HEK293T (cell line): ENCODE data around the gene LYSET.
A peak's percentile ranks its signal among the peaks of the same experiment; 100 is the strongest.

Source experiments
- CTCF ChIA-PET: fragments of 350-600 bp; formaldehyde crosslinking; extraction: SDS; loops from one replicate; lab custom pipeline; 2021; ENCODE audit warnings: antibody characterized with exemption, inconsistent platforms; lab: Yijun Ruan, JAX
- POLR2A ChIA-PET: fragments of 350-600 bp; formaldehyde crosslinking; extraction: SDS; loops from one replicate; lab custom pipeline; 2020; ENCODE audit warnings: antibody characterized with exemption, inconsistent platforms; lab: Yijun Ruan, JAX
- DNase-seq: peaks from one replicate; pipeline ENCODE4 v3.0.0; 2012; ENCODE audit warnings: mixed read lengths; ENCODE audit errors: extremely low spot score
- ARNT ChIP-seq: fragments of 450-650 bp; IDR thresholded peaks from 2 replicates; pipeline ENCODE4 v1.6.1; 2017; ENCODE audit warnings: mild to moderate bottlenecking
- BHLHE40 ChIP-seq: fragments of 450-650 bp; IDR thresholded peaks from 2 replicates; pipeline ENCODE4 v1.6.1; 2016; ENCODE audit warnings: mild to moderate bottlenecking, moderate library complexity, borderline replicate concordance
- CTBP1 ChIP-seq: fragments of 450-650 bp; IDR thresholded peaks from 2 replicates; pipeline ENCODE4 v1.6.1; 2016; ENCODE audit warnings: borderline replicate concordance
- ELF4 ChIP-seq: fragments of 450-650 bp; IDR thresholded peaks from 2 replicates; pipeline ENCODE4 v1.6.1; 2017; ENCODE audit warnings: antibody characterized with exemption
- FOXA1 ChIP-seq: fragments of 450-650 bp; IDR thresholded peaks from 2 replicates; pipeline ENCODE4 v1.6.1; 2016; ENCODE audit warnings: mild to moderate bottlenecking
- FOXK2 ChIP-seq: fragments of 450-650 bp; IDR thresholded peaks from 2 replicates; pipeline ENCODE4 v1.6.1; 2016; ENCODE audit warnings: mild to moderate bottlenecking
- FOXM1 ChIP-seq: fragments of 450-650 bp; IDR thresholded peaks from 2 replicates; pipeline ENCODE4 v1.6.1; 2017; ENCODE audit warnings: mild to moderate bottlenecking, borderline replicate concordance
- HDGF ChIP-seq: fragments of 450-650 bp; IDR thresholded peaks from 2 replicates; pipeline ENCODE4 v1.6.1; 2017; ENCODE audit warnings: antibody characterized with exemption, borderline replicate concordance
- L3MBTL2 ChIP-seq: fragments of 450-650 bp; conservative IDR thresholded peaks from 2 replicates; pipeline ENCODE4 v1.6.1; 2016; ENCODE audit warnings: mild to moderate bottlenecking
- LEF1 ChIP-seq: fragments of 450-650 bp; IDR thresholded peaks from 2 replicates; pipeline ENCODE4 v1.6.1; 2017; ENCODE audit warnings: mild to moderate bottlenecking, borderline replicate concordance
- NFRKB ChIP-seq: fragments of 450-650 bp; IDR thresholded peaks from 2 replicates; pipeline ENCODE4 v1.6.1; 2016; ENCODE audit warnings: mild to moderate bottlenecking, moderate library complexity
- SP1 ChIP-seq: fragments of 450-650 bp; IDR thresholded peaks from 2 replicates; pipeline ENCODE4 v1.6.1; 2017
- SUZ12 ChIP-seq: fragments of 450-650 bp; IDR thresholded peaks from 2 replicates; pipeline ENCODE4 v1.6.1; 2016; ENCODE audit warnings: mild to moderate bottlenecking
- TARDBP ChIP-seq: fragments of 450-650 bp; IDR thresholded peaks from 2 replicates; pipeline ENCODE4 v1.6.1; 2016
- ZNF384 ChIP-seq: fragments of 450-650 bp; IDR thresholded peaks from 2 replicates; pipeline ENCODE4 v1.6.1; 2016
- TF ChIP-seq, protein P1 (sequence below): fragments of 450-650 bp; IDR thresholded peaks from 2 replicates; pipeline ENCODE4 v1.6.1; 2016

LYSET gene

DNA sequence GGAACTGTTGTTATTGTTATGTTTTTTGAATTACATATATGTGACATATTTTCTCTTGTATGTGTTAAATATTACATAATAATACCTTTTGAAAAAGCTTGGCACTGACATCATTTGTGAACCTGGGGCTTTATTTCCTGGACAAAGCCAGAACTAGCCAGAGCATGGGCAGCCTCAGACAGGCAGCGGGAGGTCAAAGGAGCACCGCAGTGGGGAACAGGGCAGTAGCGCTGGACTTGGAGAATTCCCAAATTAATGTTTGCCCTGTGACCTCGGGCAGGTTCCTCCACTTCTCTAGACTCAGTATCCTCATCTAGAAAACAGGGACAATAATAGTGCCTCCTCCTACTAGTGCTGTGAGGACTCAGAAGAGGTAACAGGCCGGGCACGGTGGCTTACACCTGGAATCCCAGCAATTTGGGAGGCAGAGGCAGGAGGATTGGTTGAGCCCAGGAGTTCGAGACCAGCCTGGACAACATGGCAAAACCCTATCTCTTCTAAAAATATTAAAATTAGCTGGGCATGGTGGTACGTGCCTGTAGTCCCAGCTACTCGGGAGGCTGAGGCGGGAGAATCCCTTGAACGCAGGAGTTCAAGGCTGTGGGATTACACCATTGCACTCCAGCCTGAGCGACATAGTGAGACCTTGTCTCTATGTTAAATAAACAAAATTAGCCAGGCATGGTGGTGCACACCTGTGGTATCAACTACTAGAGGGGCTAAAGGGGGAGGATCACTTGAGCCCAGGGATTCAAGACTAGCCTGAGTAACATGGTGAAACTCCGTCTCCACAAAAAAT lies 42.1 kb upstream of the LYSET start:
- no peak for DNase-seq
- no peak for TF ChIP-seq L3MBTL2
- ChIA-PET POLR2A (no interaction called here), CTCF (no interaction called here)

DNA sequence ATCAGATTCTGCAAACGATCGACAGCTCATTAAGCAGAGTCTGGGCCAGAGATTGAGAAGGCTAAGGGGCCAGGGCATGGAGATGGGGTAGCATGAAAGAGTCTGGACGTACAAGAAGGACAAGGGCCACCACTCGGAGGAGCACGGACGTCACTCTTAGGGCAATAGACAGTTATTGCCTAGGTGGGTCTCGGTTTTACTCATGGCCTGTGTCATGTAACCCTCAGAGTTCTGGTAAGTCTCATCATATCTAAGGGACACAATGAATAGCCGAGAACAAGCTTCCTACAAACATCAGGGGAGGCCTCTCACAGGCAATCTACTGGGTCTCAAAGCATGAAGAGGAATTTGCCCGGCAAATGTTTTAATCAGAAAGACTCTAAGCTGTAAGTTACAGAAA lies 39.0 kb upstream of the LYSET start:
- TF ChIP-seq BHLHE40 (no peak), ELF4 (no peak), LEF1 (no peak)
- TF ChIP-seq, protein P1, sequence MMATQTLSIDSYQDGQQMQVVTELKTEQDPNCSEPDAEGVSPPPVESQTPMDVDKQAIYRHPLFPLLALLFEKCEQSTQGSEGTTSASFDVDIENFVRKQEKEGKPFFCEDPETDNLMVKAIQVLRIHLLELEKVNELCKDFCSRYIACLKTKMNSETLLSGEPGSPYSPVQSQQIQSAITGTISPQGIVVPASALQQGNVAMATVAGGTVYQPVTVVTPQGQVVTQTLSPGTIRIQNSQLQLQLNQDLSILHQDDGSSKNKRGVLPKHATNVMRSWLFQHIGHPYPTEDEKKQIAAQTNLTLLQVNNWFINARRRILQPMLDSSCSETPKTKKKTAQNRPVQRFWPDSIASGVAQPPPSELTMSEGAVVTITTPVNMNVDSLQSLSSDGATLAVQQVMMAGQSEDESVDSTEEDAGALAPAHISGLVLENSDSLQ, result no peak
- POLR2A ChIA-PET, result no interaction called here
- CTCF ChIA-PET, result interaction anchor here (1.1 to 2.1 kb wide), 3 partner anchors 14 to 33 kb away, joined by 4 to 8 read pairs (median 5); no protein-coding TSS in a partner anchor
- no peak for DNase-seq

DNA sequence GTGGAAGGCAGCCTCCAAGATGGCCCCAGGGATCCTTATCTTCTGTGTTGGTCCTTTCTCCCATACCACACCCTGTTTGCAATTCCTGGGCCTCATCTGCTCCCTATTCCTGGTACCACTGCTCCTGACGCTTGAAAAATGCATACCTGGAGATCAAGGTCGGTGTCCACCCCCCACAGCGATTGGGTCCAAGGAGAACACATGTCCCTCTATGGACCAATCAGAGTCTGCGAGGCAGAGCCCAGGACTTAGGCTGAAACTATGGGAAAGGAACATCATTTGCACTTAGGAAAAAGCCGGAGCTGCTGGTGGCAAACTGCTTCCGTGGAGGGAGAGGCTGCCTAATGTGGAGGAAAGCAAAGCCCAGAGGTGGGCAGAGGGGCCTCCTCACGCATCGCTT lies 36.1 kb upstream of the LYSET start:
- no peak for DNase-seq
- ChIA-PET POLR2A (no interaction called here), CTCF (no interaction called here)
- TF ChIP-seq FOXM1 (no peak), CTBP1 (no peak)

DNA sequence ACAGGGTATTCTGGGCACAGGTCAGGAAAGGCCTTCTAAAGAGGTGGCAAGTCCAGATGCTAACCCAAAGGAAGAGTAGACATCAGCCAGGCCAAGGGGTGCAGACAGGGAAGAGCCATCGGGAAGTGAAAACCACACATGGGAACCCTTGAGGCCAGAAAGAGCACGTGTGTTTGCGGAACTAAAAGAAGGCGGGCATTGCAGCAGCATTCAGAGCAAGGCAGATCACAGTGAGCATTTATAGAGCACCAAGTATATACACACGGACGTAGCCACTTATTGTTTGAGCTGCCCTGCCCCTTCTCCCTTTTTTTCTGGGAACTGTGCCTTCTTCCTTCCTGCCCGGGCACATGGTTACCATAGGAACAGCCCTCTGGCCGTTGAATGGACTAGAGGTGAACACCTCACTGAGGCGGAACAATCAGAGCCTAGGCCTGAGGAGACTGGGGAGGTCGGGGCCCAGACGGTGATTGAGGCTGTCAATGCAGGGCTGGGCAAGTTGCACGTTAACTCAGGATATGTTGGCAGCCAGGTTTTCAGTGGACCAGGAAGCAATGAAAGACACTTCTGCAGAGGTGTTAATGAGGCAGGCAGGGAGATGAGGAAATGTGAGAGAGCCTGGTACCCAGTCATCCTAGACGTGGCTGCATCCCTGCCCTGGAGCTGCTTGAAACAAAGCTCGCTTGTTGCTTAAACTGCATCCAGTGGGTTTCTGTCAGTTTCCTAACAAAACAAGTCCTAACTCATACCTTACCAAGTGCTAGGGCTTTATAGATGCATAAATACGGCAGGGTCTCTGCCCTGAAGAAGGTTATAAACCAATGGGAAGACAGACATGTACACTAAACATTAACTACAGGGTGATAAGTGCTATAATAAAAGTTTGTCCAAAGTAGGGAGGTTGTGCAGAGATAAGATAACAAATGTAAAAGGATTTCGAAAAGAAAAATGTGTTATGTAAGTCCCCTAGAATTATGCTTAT lies 34.6 kb upstream of the LYSET start:
- DNase-seq, result no peak
- POLR2A ChIA-PET, result no interaction called here
- CTCF ChIA-PET, result interaction anchor here (3.0 kb wide), 1 partner anchor 37 kb away, joined by 8 read pairs; no protein-coding TSS in a partner anchor
- TF ChIP-seq, protein P1, result peak; percentile 57
- no peak for TF ChIP-seq BHLHE40
- no peak for TF ChIP-seq LEF1
- no peak for TF ChIP-seq SP1

DNA sequence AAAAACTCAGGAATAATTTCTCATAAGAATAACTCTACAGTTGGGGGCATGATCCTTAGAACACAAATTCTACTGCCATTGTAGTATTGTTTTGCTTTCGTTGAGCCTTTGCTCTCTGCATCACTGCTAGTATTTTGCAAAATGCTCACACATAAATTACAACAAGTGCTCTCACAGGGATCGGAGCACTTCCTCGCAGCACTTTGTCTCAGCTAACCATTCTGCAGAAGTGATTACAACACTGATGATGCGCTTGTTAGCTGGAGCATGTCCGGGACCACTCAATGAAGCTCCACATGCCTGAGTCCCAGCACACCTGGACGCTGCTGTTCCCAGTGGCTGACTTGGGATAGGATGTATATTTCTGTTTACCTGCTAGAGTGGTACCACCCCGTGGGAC lies 32.0 kb upstream of the LYSET start:
- no peak for DNase-seq
- TF ChIP-seq TARDBP (no peak), FOXM1 (no peak), ARNT (no peak), FOXA1 (no peak), SP1 (no peak), ZNF384 (no peak), LEF1 (no peak), FOXK2 (no peak), HDGF (no peak)
- TF ChIP-seq, protein P1, result no peak
- POLR2A ChIA-PET, result no interaction called here
- CTCF ChIA-PET, result interaction anchor here (0.6 kb wide), 1 partner anchor 1461 kb away, joined by 3 read pairs; no protein-coding TSS in a partner anchor

DNA sequence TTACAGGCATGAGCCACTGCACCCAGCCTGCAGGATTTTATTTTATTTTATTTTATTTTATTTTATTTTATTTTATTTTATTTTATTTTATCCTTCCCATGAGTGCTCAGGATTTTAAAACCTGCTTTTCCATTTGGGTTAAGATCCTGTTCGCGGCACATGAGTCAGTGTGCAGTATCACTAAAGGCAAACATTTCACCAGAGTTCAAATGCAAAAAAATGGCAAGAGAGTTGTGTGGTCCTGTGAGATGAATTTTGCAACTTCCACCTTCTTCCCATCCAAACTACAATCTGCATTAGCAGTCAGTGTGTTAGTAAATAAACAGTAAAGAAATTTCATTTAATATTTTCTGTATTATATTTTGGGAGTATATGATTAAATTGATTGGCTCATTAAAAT lies 29.4 kb upstream of the LYSET start:
- TF ChIP-seq ARNT, result no peak
- no peak for TF ChIP-seq SUZ12
- no peak for TF ChIP-seq NFRKB
- no peak for TF ChIP-seq CTBP1
- TF ChIP-seq, protein P1, result no peak
- TF ChIP-seq HDGF, result no peak
- no peak for TF ChIP-seq FOXK2
- TF ChIP-seq TARDBP, result no peak
- no peak for TF ChIP-seq SP1
- no peak for TF ChIP-seq ELF4
- TF ChIP-seq FOXM1, result no peak
- no peak for TF ChIP-seq LEF1
- no peak for TF ChIP-seq ZNF384
- TF ChIP-seq BHLHE40, result no peak
- TF ChIP-seq L3MBTL2, result no peak
- TF ChIP-seq FOXA1, result no peak
- ChIA-PET POLR2A (no interaction called here), CTCF (no interaction called here)
- no peak for DNase-seq
